ENCODE measurements around the gene SDCCAG8.

GRCh38 chr1:243394601-243395464 lies 139.0 kb downstream of the SDCCAG8 start:
- TF ChIP-seq, protein P1, sequence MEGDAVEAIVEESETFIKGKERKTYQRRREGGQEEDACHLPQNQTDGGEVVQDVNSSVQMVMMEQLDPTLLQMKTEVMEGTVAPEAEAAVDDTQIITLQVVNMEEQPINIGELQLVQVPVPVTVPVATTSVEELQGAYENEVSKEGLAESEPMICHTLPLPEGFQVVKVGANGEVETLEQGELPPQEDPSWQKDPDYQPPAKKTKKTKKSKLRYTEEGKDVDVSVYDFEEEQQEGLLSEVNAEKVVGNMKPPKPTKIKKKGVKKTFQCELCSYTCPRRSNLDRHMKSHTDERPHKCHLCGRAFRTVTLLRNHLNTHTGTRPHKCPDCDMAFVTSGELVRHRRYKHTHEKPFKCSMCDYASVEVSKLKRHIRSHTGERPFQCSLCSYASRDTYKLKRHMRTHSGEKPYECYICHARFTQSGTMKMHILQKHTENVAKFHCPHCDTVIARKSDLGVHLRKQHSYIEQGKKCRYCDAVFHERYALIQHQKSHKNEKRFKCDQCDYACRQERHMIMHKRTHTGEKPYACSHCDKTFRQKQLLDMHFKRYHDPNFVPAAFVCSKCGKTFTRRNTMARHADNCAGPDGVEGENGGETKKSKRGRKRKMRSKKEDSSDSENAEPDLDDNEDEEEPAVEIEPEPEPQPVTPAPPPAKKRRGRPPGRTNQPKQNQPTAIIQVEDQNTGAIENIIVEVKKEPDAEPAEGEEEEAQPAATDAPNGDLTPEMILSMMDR (IDR thresholded peaks at IDR 0.05) = no peak
- TF ChIP-seq POLR2AphosphoS5 (IDR thresholded peaks at IDR 0.05) = no peak

All from gastroesophageal sphincter (tissue), 3 donors.